HG03103 (cell line): ENCODE measurements around the gene ARID5B.

Experiments
- ATAC-seq: cut with Tn5 transposase; IDR thresholded peaks from one replicate; pipeline ENCODE4 v1.9.1; 2021; ENCODE audit warnings: low read depth; ENCODE audit not compliant: unreplicated experiment

ARID5B gene

DNA sequence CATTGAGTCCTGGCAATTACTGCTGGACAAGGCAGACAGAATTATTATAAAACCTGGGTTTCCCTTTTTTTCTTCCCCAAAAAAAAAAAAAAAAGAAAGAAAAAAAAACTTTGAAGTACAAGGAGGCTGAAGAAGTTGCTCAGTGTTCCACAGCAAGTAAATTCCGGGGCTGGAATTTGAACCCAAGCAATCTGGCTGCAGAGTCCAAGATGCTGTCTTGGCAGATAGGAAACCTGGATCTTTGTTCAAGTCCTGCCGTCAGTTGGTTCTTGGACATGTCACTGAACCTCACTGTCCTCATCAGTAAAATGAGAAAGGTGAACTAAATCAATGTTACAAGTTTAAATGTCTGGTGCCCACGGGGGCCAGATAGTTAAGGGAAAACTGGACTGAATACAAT is 35.3 kb downstream of the ARID5B start:
- no peak for ATAC-seq

DNA sequence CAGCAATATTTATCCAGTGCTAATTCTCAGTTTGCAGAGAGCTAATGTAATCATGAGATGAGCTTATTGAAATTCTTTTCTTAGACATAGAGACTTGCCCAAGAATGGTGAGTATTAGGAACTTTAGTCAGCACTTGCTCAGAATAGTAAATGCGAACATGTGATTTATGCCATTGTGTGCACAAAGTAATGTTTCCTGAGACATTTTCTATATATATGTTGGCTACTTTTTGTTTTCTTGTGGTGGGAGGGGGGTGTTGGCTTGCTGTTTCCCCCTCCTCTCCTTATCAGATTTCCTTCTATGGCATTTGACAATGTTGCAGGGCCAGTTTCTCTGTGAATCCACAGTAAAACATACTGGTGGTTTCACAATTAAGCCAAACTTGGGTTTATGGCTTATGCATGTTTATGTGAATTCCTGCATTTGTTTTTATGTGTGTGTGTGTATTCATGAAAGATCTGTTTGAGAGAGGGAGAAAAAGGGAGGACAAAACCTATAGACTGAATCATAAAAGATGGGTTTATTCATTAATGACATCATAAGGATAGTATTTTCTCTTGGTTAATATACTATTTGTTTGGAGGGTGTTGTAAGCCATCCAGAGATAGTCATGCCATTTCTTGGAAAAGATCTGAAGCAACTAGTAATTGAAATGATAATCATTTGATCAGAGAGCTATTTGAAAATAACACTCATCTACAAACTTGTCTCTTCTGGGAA is 36.3 kb downstream of the ARID5B start:
- ATAC-seq: no peak

DNA sequence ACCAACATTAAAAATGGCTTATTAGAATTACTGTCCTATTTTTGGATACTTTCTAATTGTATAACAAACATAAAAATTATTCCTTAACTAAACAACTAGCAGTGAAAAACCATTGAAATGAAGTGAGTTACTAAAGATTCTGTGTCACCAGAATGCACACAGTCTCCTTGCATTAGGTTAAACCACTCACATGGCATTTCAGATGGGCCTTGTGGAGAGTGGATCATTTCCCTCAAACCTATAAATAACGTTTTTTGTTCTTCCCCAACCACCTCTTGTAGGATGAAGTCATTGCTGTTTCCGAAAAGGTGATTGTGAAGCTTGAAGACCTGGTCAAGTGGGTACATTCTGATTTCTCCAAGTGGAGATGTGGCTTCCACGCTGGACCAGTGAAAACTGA is 38.4 kb downstream of the ARID5B start:
- no peak for ATAC-seq

DNA sequence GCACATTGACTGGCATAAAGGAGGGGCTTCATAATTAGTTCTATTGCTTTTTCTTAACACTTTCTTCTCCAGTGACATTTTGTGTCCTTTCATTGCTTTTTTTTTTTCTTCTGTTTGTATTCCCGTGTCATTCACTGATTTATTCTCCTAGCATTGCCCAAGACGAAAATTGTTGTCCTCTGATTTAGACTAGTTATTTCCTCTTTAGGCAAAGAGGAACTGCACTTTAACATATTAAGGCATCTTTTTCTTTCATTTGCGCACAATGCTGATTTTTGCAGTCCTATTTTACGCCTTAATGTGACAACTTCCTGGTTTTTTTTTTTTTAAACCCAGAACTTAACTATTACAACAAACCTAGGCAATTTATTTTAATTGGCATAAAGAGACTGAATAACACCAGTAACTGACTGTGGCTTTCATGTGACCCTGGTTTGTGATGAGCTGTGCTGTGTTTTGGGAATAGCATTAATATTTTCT is 39.7 kb downstream of the ARID5B start:
- no peak for ATAC-seq

DNA sequence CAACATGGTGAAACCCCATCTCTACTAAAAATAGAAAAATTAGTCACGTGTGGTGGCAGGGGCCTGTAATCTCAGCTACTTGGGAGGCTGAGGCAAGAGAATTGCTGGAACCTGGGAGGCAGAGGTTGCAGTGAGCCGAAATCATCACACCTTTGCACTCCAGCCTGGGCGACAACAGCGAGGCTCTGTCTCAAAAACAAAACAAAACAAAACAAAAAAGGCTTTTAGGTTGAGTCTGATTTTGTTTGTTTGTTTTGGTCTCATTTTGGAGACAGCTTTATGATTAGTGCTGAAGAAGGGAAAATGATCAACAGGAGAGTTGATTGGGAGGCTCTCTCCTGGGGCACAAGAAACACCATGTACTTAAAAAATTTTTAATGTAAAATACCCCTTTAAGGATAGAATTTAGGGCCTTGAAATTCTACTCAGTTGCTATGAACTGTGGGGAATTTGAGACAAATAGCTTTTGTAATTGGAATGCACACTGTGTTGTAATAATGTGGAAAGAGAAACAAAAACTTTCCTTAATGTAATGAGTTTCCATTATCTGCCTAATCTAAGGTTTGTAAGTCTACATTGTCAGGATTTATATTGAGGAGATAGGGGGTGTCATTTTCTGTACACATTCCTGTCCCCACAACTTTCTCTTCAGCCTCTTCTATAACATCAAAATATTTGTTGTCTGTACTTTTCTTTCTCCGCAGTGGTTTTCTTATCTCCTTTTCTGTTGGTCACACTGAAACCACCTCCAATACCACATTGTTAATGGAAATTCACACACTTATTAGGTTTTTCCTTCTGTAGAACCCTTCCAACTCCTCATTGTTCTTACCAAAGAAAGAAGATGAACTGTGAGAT is 41.3 kb downstream of the ARID5B start:
- no peak for ATAC-seq

DNA sequence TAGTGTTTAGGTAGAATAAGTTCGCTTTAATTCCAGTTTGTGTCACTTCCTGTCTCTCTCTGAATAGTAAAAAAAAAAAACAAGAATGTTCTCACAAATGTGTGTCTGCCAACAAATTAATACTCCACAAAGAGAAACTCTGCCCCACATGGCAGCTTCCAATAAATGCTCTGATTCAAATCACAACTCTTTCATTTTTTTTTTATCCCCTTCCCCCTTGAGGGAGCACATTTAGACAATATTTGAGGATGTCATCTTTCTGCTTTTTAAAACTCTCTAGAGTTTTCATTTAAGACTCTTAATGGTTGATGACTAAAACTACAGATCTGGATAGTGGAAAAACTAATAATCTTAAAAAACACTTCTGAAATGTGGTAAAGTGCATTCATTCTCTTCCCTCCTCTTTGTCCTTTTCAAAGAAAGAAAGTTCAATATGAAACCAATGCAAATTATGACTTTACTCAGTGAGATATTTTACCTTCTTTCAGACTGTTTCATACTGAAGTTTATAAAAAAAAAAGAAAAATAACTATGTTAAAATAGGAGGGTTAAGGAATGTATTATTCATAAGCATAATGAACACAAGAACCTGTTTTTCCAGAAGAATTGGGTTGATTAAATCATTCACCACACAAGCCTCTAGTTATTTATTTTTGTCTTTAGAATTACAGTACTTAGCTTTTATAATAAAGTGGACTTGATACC is 42.3 kb downstream of the ARID5B start:
- peak; percentile 47 for ATAC-seq

DNA sequence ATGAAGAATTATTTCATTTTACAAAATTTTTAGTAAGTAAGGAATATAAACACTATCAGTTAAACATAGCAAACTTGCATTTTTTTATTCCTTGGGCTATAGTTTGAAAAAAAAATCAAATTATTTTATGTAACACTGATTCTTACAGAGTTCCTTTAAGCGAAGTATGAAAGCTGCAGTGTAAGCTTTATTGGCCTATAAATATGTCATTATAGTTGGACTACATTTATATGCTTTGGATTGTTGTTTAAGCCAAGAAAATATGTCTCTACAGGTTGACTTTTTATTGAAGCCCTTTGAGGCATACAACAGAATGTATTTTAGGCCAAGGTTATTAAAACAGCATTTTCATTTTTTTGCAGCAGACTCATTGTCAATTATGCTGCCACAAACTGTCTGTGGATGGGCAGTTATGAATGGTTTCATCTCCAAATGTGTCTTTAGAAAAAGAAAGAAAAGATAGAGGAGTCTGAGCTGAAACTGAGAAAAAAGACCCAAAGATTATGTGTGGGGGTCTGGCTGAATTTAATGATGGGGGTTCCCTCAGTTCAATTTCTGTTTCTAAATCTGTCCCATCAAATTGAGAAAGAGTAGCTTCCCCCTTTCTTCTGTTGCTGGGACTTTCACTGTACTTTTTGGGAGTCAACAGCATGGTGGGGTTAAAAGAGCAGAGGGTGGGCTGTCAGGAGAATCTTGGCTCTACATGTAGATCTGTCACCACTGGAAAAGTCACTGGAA is 43.1 kb downstream of the ARID5B start:
- no peak for ATAC-seq

DNA sequence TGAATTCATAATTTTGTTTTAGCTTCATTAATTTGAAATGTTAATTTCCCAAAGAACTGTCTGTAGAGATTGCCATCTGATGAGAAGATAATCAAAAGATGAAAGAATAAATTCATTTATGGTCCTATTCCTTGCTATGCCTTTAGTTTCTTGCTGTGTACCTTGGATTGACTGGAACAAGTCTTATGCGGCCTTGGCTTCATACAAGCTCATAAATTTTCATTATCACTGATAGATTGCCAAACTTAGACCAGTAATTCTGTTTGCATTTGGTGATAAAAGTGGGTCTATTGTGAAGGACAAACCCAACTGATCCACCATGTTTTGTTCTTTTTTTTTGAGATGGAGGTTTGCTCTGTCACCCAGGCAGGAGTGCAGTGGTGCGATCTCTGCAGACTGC is 48.2 kb downstream of the ARID5B start:
- no peak for ATAC-seq

DNA sequence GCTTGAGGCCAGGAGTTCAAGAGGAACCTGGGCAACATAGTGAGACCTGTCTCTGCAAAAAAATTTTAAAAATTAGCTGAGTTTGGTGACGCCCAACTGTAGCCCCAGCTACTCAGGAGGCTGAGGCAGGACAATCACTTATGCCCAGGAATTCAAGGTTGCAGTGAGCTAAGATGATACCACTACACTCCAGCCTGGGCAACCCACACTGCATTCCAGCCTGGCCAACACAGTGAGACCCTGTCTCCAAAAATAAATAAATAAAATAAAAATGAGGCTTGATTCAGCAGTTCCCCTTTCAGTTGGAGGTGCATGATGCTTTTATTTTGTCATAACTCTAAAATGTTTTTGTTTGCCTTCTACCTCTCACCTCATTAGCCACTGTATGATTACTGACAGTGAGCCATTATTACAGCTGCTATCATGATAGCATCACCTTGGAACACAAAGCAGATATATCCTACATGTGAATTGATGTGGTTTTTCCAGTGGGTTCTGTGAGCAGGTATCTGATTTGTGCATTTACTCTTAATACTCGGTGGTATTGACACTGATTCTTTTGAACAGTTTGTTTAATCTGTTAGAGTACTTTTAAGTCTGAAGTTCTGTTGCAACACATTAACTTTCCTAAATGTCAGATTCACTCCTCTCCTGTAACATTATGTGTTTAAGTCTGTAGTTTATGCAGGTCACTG is 49.1 kb downstream of the ARID5B start:
- no peak for ATAC-seq

DNA sequence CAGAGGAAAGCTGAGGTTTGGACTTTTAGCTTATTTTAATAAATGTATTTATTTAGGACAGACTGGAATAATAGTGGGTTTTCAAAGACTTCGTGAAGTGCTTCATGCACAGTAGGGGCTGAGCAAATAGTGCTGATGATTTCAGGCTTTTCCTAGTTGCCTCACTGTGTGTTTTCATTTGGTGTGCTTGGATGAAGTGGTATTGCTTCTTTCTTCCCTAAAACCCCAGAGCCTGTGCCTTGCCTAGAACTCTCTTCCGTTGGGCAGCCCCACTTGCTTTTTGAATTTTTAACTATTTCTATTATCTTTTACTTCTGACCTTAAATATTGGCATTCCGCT is 49.6 kb downstream of the ARID5B start:
- no peak for ATAC-seq

DNA sequence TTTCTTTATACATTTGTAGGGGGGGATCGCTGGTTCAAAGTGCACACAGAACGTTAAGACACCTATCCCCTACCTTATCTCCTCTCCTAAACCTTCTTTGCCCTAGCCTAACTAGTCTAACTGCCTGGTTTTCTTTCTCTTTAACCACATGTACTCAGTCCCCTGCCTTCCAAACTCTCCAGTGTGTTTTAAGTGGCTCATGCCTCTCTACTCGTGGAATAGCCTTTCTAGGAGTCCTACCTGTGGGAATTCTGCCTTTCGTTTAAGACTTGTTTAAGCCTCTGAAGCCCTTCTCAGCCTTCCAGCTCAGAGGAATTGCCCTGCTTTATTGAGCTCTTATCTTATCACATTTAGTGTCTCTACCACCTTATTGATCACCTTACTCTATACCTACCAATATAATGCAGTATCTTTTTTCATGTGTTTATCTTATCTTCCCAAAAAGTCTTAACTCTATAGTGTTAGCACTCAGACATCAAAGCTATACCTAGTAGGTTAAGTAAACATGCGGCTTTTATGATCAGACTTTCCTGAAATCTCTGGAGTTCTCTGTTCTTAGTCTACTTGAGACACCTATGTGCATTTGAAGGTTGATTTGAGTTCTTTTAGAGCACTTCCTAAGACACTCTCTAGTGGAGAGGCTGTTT is 50.7 kb downstream of the ARID5B start:
- no peak for ATAC-seq

DNA sequence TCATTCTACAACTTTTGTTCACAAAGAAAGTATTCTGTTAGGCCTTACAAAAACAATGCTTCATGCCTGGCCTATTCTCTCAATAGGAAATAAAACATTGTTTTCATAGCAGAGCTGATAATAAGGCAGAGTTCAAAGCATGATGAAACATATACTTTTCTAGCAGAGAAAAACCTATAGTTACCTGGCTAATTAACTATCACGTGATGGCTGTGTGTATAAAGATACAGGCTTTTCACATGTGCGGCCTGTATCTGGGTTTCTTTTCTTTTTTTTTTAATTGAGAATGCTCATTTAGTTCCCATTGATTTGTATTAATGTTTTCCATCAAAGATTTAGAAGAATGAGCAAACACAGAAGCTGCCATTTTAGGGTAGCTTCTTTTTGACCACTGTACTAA is 51.7 kb downstream of the ARID5B start:
- no peak for ATAC-seq

DNA sequence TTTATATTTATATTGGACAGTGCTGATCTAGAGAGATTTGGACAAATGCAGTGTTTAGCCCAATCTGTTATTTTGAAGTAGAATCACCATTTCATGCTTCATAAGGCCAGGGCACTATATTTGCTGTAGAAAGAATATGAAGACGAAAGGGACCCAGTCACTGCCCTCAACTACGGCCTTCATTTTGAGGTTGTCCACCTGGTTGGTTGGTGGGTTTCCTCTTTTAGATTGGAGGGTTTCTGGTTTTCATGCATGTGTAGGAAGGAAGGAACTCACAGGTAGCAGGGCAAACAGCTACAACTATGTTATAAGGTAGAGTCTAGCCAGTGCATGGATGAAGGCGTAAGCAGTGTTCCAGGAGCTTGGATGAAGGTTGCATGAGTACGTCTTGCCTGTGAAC is 56.3 kb downstream of the ARID5B start:
- ATAC-seq: no peak

DNA sequence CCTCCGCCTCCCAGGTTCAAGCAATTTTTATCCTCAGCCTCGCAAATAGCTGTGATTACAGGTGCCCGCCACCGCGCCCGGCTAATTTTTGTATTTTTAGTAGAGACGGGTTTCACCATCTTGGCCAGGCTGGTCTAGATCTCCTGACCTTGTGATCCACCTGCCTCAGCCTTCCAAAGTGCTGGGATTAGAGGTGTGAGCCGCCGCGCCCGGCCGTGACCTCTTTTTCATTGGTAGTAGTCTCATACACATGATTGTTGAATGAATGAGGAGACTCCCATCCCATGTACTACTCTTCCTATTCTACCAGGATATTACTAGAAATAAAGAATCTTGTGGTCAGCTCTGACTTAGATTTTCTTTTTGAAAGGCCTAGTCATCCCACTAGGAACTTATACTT is 56.8 kb downstream of the ARID5B start:
- ATAC-seq: no peak

DNA sequence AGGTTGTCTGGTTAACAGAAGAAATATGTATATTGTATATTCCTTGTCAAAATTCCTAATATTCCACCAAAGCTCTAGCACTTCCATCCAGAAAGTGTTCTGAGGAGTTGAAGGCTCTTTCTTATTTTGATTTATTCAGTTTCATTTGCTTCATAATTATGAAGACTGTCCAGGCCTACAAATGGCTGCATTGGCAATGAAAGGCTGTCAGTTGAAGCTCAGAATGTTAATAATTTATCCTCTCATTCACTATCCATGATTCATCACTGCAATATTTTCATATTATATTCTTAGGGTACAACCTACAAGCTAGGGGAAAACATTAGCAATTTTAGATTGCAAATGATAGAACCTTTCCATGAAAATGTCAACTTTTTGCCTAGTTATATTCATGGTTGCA is 57.3 kb downstream of the ARID5B start:
- no peak for ATAC-seq

DNA sequence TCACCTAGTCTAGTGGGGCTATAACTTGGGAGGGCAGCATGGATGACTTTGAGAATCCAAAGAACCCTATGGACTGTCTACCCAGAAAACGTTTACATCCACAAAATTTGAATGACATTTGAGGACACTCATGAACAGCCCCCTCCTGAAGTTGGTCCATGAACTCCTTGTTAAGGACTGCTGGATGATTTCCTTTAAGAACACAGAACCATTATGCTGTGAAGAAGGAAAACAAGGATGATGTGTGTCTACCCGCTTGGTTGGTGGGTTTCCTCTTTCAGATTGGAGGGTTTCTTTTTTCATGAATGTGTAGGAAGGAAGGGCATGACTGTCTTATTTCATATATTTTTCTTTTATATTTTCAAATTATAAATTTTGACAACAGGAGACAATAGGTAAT is 58.3 kb downstream of the ARID5B start:
- no peak for ATAC-seq

DNA sequence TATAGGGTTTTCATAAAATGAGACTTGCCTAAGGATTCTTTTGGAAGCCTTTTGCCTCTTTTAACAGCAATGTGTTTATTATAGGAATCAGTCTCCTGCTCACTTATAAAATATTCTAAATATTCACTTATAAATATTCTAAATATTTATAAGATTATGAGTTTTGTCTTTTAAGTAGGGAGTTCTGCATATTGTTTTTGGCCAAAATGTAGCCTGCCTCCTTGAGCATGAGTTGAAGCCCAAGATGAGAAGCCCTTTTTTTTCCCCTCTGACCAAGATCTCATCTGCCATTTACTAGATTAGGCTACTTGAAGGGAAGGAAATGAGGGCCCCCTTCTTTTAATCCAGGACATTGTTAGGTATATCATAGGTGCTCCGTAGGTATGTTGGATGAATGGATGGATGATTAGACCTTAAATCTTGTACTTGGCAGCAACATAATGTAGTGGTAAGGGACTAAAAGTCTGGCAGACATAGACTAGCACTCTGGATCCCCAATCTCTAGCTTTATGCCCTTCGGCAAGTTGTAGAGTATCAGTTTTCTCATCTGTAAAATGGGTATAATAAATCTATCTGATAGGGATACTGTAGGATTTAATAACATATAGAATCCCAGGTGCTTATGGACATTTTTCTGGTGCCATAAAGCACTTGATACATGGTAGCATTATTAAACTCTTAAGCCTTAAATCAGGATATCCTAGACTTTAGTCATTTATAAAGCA is 59.1 kb downstream of the ARID5B start:
- ATAC-seq: no peak

DNA sequence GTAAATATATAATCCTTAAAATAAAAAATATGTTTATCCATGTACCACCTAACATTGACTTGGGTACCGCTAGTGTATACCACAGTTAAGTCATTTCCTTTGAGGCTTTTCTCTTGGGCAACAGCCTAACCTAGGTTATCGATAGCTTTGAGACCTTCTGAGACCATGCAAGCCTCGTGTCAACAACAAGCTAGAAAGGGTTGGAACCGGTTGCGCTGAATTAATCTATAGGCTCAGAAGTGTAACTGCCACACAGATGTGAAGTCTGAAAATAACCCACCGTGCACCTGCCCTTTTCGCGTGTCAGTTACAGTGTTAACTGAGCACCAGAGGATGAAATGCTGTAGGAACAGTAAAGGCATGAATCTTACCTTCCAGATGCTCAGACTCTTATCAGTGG is 59.8 kb downstream of the ARID5B start:
- peak; percentile 64 for ATAC-seq

DNA sequence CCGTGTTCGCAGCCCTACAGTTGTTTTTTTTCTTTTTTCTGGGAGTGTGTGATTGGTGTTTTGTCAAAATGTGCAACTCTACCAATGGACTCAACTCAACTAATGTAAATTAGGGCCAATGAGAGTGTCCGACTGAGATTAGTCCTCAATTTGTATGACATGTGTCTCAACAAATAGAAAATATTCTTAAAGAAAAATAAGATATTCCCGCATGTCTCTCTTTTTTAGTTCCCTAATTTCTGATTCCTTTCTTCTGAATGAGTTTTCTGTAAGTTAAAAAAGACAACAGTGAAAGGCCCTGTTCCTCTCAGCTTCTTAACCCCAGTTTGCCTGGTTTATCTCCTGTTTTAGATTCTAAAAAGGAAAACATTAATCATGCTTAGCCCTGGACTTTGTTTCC is 61.5 kb downstream of the ARID5B start:
- no peak for ATAC-seq
